Lower leg skin (tissue), 4 donors: ENCODE data around the gene DNAJB9. TPM values are rescaled to one million over a fixed set of nuclear protein-coding genes. Genes with fewer than 3 reads are reported as not detected.
"Not testable (repeated sequence)": the region's sequence is repeated elsewhere in the genome, so short reads cannot be mapped to it uniquely, and the experiment has no call there.

Experiments
- DNase-seq, 2 donors: peaks; one replicate each; pipeline ENCODE4 v3.0.0-alpha.2; 2019; ENCODE audit warnings: low spot score in 2 of 2
- H3K4me3 ChIP-seq: fragments of 200-600 bp; sonication (generic); 2 replicates; pipeline ENCODE4 v1.5.1; 2017; ENCODE audit warnings: mild to moderate bottlenecking, low read depth; ENCODE audit not compliant: poor library complexity, severe bottlenecking
- CTCF ChIP-seq, 3 donors: fragments of 450-650 bp; IDR thresholded peaks; one replicate each; pipeline ENCODE4 v1.5.1; 2016; ENCODE audit warnings: antibody characterized with exemption in 3 of 3, mild to moderate bottlenecking in 3 of 3, moderate library complexity in 2 of 3
- POLR2A ChIP-seq, 2 donors: fragments of 450-650 bp; IDR thresholded peaks; one replicate each; pipeline ENCODE4 v1.6.1; 2016 to 2017; ENCODE audit warnings: antibody characterized with exemption in 2 of 2, mild to moderate bottlenecking in 1 of 2, moderate library complexity in 1 of 2
- WGBS, 2 donors: methylation state at CpG; one replicate each; pipeline ENCODE4 v1.1.5; 2018; 5-methylcytosine and 5-hydroxymethylcytosine counted together
- intact Hi-C: fragments of 100-400 bp; cut with DNase I; formaldehyde crosslinking; loops from one replicate; pipeline ENCODE4 v1.15.0; 2023; ENCODE audit warnings: low total_unique reads
- total RNA-seq, 4 donors: library from RNA; depleted of rRNA; stranded (reverse); fragments of >200 nt; gene quantifications; one replicate each; pipeline ENCODE4 v1.1.0, GENCODE V29; 2016

The DNAJB9 gene
- total RNA-seq, 4 donors from 2014 or later, result 13.2 to 41.9 (median 29.7) TPM

GRCh38 chr7:108528183-108528712 is 41.4 kb upstream of the DNAJB9 start:
- intact Hi-C loops, result no loop called here
- DNase-seq, result no peak
- TF ChIP-seq POLR2A (IDR thresholded peaks at IDR 0.05), result no peak
- no peak for TF ChIP-seq CTCF (IDR thresholded peaks at IDR 0.05)
- H3K4me3 ChIP-seq, result no peak overlapping the region
- WGBS, 2 donors, result 58 to 64% methylated on average over 6 of the region's 6 CpGs

- TF ChIP-seq CTCF (IDR thresholded peaks at IDR 0.05) (no peak), POLR2A (IDR thresholded peaks at IDR 0.05) (no peak)
- WGBS, 2 donors, result 49 to 65% methylated on average over 3 of the region's 3 CpGs
- no peak for DNase-seq
- no peak overlapping the region for H3K4me3 ChIP-seq
- intact Hi-C loops, result no loop called here
Observed at GRCh38 chr7:108529341-108529740, 40.3 kb upstream of the DNAJB9 start.

GRCh38 chr7:108533712-108534111 is 36.0 kb upstream of the DNAJB9 start:
- DNase-seq, result no peak
- intact Hi-C loops, result no loop called here
- no peak for TF ChIP-seq CTCF (IDR thresholded peaks at IDR 0.05)
- no peak for TF ChIP-seq POLR2A (IDR thresholded peaks at IDR 0.05)
- H3K4me3 ChIP-seq, result no peak overlapping the region
- 96 to 97% methylated on average over 3 of the region's 3 CpGs for WGBS, 2 donors

GRCh38 chr7:108535257-108535656 is 34.4 kb upstream of the DNAJB9 start:
- WGBS, 2 donors, result 76 to 80% methylated on average over 5 of the region's 5 CpGs
- DNase-seq, result no peak
- no peak overlapping the region for H3K4me3 ChIP-seq
- no peak for TF ChIP-seq POLR2A (IDR thresholded peaks at IDR 0.05)
- no peak for TF ChIP-seq CTCF (IDR thresholded peaks at IDR 0.05)
- intact Hi-C loops, result no loop called here

- 58 to 67% methylated on average over 1 of the region's 1 CpG for WGBS, 2 donors
- no peak for DNase-seq
- no peak for TF ChIP-seq POLR2A (IDR thresholded peaks at IDR 0.05)
- no peak for TF ChIP-seq CTCF (IDR thresholded peaks at IDR 0.05)
- intact Hi-C loops, result no loop called here
- H3K4me3 ChIP-seq, result no peak overlapping the region
Observed at GRCh38 chr7:108535744-108536143, 33.9 kb upstream of the DNAJB9 start.

GRCh38 chr7:108537229-108537628 is 32.4 kb upstream of the DNAJB9 start:
- TF ChIP-seq POLR2A (IDR thresholded peaks at IDR 0.05) (no peak), CTCF (IDR thresholded peaks at IDR 0.05) (no peak)
- 79 to 80% methylated on average over 2 of the region's 2 CpGs for WGBS, 2 donors
- no peak for DNase-seq
- intact Hi-C loops, result no loop called here
- no peak overlapping the region for H3K4me3 ChIP-seq

GRCh38 chr7:108538236-108538635 is 31.4 kb upstream of the DNAJB9 start:
- 27 to 56% methylated on average over 2 of the region's 2 CpGs for WGBS, 2 donors
- intact Hi-C loops, DNase-seq, H3K4me3 ChIP-seq: not testable (repeated sequence)

- DNase-seq, H3K4me3 ChIP-seq, intact Hi-C loops: not testable (repeated sequence)
- WGBS, 2 donors, result 88 to 93% methylated on average over 4 of the region's 4 CpGs
Observed at GRCh38 chr7:108538685-108539084, 31.0 kb upstream of the DNAJB9 start.
